Endothelial cell of umbilical vein (primary cell): ENCODE measurements around the gene VSIG10L.
A peak's percentile ranks its signal among the peaks of the same experiment; 100 is the strongest.

Experiments used
- EZH2 ChIP-seq: IDR thresholded peaks from 2 replicates; pipeline ENCODE4 v1.6.1; 2012; ENCODE audit warnings: borderline replicate concordance, low read depth, mild to moderate bottlenecking, moderate library complexity, low read length, inconsistent platforms; ENCODE audit not compliant: severe bottlenecking
- FOS ChIP-seq: IDR thresholded peaks from 2 replicates; pipeline ENCODE4 v1.6.1; 2011; ENCODE audit warnings: mild to moderate bottlenecking, low read length, moderate library complexity, borderline replicate concordance; ENCODE audit not compliant: insufficient read depth
- GATA2 ChIP-seq: IDR thresholded peaks from 2 replicates; pipeline ENCODE4 v1.7.0; 2011; ENCODE audit warnings: low read depth, mild to moderate bottlenecking, moderate library complexity, mixed read lengths, low read length; ENCODE audit not compliant: insufficient read length, insufficient read depth
- JUN ChIP-seq: IDR thresholded peaks from 2 replicates; pipeline ENCODE4 v1.6.1; 2011; ENCODE audit warnings: borderline replicate concordance, low read depth; ENCODE audit not compliant: insufficient read length, insufficient read depth
- MYC ChIP-seq: IDR thresholded peaks from one replicate; pipeline ENCODE4 v1.6.1; 2011; ENCODE audit warnings: mild to moderate bottlenecking, low read depth, low read length
- POLR2A ChIP-seq: IDR thresholded peaks from 2 replicates; pipeline ENCODE4 v1.6.1; 2012; ENCODE audit warnings: low read depth, mild to moderate bottlenecking, control low read depth, low read length
- POLR2AphosphoS5 ChIP-seq: IDR thresholded peaks from 2 replicates; pipeline ENCODE4 v1.6.1; 2012; ENCODE audit warnings: low read depth, mild to moderate bottlenecking, control low read depth, low read length, moderate library complexity; ENCODE audit not compliant: insufficient read depth
- TF ChIP-seq, protein P1 (sequence below), 2 donors: IDR thresholded peaks; 1 replicate in 1 of 2; 2 replicates in 1 of 2; pipeline ENCODE4 v1.5.1; 2011; ENCODE audit warnings: low read length in 2 of 2, mild to moderate bottlenecking in 2 of 2, moderate library complexity in 2 of 2, control low read depth in 1 of 2, inconsistent platforms in 1 of 2, low read depth in 1 of 2; ENCODE audit not compliant: insufficient read depth in 1 of 2; ENCODE audit errors: extremely low read depth in 1 of 2
- TF ChIP-seq, protein P2 (sequence below): IDR thresholded peaks from 2 replicates; pipeline ENCODE4 v1.6.1; 2011; ENCODE audit not compliant: insufficient read depth, insufficient read length

DNA sequence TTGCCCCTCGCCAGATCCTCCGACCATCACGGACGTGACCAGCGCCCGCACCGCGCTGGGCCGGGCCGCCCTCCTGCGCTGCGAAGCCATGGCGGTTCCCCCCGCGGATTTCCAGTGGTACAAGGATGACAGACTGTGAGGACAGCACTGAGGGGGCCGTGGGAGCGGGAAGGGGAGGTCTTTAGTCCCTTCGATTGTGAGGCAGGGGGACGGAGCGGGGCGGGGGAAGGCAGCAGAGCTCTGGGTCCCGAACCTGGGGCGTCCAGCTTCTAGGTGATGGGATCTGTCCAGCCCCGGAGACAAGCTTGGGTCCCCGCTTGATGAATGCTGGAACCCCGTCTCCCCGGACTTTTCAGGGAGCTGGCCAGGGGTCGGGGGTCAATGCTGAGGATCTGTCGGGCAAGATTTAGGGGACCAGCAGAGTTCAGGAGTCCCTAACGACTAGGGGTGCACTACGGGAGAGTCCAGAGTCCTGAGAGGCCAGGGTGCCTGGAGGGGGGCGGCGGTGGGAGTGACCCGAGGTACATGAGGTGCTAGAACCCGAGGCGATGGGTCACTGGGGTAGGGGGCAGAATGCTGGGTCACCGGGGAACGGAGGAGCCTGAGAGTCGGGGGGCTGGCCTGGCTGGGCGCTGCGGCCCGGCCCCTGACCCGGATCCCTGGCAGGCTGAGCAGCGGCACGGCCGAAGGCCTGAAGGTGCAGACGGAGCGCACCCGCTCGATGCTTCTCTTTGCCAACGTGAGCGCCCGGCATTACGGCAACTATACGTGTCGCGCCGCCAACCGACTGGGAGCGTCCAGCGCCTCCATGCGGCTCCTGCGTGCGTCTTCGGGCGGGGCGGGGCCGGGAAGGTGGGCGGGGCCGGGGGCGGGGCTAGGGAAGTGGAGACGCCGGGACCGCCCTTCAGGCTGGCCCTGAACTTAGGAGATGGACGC lies 14.6 kb downstream of the VSIG10L start:
- TF ChIP-seq, protein P1, sequence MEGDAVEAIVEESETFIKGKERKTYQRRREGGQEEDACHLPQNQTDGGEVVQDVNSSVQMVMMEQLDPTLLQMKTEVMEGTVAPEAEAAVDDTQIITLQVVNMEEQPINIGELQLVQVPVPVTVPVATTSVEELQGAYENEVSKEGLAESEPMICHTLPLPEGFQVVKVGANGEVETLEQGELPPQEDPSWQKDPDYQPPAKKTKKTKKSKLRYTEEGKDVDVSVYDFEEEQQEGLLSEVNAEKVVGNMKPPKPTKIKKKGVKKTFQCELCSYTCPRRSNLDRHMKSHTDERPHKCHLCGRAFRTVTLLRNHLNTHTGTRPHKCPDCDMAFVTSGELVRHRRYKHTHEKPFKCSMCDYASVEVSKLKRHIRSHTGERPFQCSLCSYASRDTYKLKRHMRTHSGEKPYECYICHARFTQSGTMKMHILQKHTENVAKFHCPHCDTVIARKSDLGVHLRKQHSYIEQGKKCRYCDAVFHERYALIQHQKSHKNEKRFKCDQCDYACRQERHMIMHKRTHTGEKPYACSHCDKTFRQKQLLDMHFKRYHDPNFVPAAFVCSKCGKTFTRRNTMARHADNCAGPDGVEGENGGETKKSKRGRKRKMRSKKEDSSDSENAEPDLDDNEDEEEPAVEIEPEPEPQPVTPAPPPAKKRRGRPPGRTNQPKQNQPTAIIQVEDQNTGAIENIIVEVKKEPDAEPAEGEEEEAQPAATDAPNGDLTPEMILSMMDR (IDR thresholded peaks at IDR 0.05; ENCODE audit: extremely low read depth in 1 of 2, insufficient read depth in 1 of 2, low read depth in 1 of 2, low read length in 2 of 2): peak in 1 of 2 donors; percentile 20
- TF ChIP-seq, protein P2, sequence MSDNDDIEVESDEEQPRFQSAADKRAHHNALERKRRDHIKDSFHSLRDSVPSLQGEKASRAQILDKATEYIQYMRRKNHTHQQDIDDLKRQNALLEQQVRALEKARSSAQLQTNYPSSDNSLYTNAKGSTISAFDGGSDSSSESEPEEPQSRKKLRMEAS: no peak
- peak; percentile 58 for TF ChIP-seq EZH2
- TF ChIP-seq POLR2A: no peak
- TF ChIP-seq JUN: no peak
- no peak for TF ChIP-seq POLR2AphosphoS5
- no peak for TF ChIP-seq FOS
- TF ChIP-seq GATA2: no peak
- TF ChIP-seq MYC: no peak
